IPS-15b (cell line): Measurements from ENCODE around the gene RUNX3.

Source experiments
- H3K27me3 ChIP-seq: one replicate; pipeline ENCODE4 v1.6.1; 2013; ENCODE audit warnings: low read length; ENCODE audit not compliant: control insufficient read depth, insufficient read depth
- H3K36me3 ChIP-seq: one replicate; pipeline ENCODE4 v1.6.1; 2013; ENCODE audit warnings: low read length; ENCODE audit not compliant: control insufficient read depth, insufficient read depth
- H3K4me1 ChIP-seq: one replicate; pipeline ENCODE4 v1.6.1; 2013; ENCODE audit warnings: mild to moderate bottlenecking, low read length; ENCODE audit not compliant: control insufficient read depth, insufficient read depth
- H3K4me3 ChIP-seq: one replicate; pipeline ENCODE4 v1.5.1; 2013; ENCODE audit warnings: low read depth, low read length
- H3K9ac ChIP-seq: one replicate; pipeline ENCODE4 v1.6.1; 2013; ENCODE audit warnings: low read depth, mild to moderate bottlenecking, low read length
- H3K9me3 ChIP-seq: one replicate; pipeline ENCODE4 v1.6.1; 2013; ENCODE audit warnings: mild to moderate bottlenecking, low read length; ENCODE audit not compliant: control insufficient read depth, insufficient read depth

RUNX3 gene

DNA sequence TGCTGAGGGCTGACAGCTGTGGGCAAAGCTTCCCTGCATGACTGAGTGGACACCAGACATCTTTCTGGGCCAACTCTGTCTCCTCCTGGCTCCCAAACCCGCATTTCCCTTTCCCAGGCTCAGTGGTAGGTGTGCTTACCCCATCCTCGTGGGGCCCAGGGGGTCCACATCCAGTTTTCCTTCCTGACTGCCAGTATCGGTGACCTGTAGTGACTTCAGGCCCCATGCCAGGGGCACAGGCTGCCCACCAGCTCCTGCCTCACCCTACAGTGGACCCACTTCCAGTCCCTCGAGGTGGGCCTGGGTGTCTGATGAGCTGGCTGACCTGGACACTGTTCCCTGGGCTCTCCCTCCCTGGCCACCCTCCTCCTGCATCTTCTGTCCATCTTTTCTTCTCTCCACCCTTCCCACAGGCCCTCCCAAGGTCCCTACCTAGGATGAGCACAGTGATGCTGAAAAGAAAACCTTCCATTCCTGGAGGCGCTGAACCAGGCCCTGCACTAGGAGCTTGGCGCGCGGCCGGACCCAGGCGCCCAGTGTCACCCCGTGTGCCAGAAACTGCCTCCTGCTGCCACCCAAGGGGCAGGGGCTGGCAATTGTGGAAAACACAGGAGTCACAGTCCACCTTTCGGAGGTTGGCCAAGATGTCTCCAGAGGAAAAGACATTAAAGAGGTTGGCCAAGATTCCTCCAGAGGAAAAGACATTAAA, 67.1 kb downstream of the RUNX3 start:
- H3K4me3 ChIP-seq = no peak overlapping the region
- H3K4me1 ChIP-seq = peaks cover 4% of the 10 kb centered on the region

GRCh38 chr1:24861821-24862727, 68.0 kb downstream of the RUNX3 start:
- no peak overlapping the region for H3K4me3 ChIP-seq
- no peaks in the 10 kb centered on the region for H3K9me3 ChIP-seq
- no peaks in the 10 kb centered on the region for H3K27me3 ChIP-seq
- H3K9ac ChIP-seq = no peak overlapping the region
- H3K36me3 ChIP-seq = no peaks in the 10 kb centered on the region
- peaks cover 4% of the 10 kb centered on the region for H3K4me1 ChIP-seq

More for the DNA sequence above, 67.1 kb downstream of the RUNX3 start:
- no peaks in the 10 kb centered on the region for H3K9me3 ChIP-seq
- no peaks in the 10 kb centered on the region for H3K27me3 ChIP-seq
- no peaks in the 10 kb centered on the region for H3K36me3 ChIP-seq
- no peak overlapping the region for H3K9ac ChIP-seq

- H3K4me3 ChIP-seq = no peak overlapping the region
- H3K9ac ChIP-seq = no peak overlapping the region
- H3K36me3 ChIP-seq = no peaks in the 10 kb centered on the region
- H3K27me3 ChIP-seq = no peaks in the 10 kb centered on the region
- peaks cover 4% of the 10 kb centered on the region for H3K4me1 ChIP-seq
- H3K9me3 ChIP-seq = no peaks in the 10 kb centered on the region
Observed at GRCh38 chr1:24860841-24861240, 69.2 kb downstream of the RUNX3 start.

- Histone ChIP-seq H3K4me3 (no peak overlapping the region), H3K4me1 (peaks cover 3% of the 10 kb centered on the region), H3K27me3 (no peaks in the 10 kb centered on the region), H3K36me3 (no peaks in the 10 kb centered on the region), H3K9ac (no peak overlapping the region), H3K9me3 (no peaks in the 10 kb centered on the region)
Observed at GRCh38 chr1:24859063-24860010, 70.7 kb downstream of the RUNX3 start.

DNA sequence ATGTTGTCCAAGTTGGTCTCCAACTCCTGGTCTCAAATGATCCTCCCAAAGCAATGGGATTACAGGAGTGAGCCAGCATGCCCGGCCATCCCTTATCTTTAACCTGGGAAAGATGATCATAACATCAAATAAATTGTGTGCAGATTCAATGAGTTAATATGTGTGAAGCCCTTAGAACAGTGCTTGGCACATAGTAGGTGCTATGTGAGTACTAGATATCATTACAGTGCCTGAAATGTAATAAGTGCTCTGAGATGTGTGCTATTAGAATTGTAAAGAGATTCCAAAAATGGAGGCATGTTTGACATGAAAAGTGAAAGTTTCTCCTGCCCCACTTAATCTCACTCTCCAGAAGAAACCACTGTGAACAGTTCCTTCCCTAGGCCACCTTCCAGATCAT, 71.8 kb downstream of the RUNX3 start:
- H3K27me3 ChIP-seq = no peaks in the 10 kb centered on the region
- H3K4me1 ChIP-seq = no peaks in the 10 kb centered on the region
- no peaks in the 10 kb centered on the region for H3K36me3 ChIP-seq
- no peaks in the 10 kb centered on the region for H3K9me3 ChIP-seq
- no peak overlapping the region for H3K4me3 ChIP-seq
- no peak overlapping the region for H3K9ac ChIP-seq

- Histone ChIP-seq H3K9ac (no peak overlapping the region), H3K36me3 (no peaks in the 10 kb centered on the region), H3K4me1 (no peaks in the 10 kb centered on the region), H3K9me3 (no peaks in the 10 kb centered on the region), H3K27me3 (no peaks in the 10 kb centered on the region), H3K4me3 (no peak overlapping the region)
Observed at GRCh38 chr1:24857507-24858133, 72.5 kb downstream of the RUNX3 start.

DNA sequence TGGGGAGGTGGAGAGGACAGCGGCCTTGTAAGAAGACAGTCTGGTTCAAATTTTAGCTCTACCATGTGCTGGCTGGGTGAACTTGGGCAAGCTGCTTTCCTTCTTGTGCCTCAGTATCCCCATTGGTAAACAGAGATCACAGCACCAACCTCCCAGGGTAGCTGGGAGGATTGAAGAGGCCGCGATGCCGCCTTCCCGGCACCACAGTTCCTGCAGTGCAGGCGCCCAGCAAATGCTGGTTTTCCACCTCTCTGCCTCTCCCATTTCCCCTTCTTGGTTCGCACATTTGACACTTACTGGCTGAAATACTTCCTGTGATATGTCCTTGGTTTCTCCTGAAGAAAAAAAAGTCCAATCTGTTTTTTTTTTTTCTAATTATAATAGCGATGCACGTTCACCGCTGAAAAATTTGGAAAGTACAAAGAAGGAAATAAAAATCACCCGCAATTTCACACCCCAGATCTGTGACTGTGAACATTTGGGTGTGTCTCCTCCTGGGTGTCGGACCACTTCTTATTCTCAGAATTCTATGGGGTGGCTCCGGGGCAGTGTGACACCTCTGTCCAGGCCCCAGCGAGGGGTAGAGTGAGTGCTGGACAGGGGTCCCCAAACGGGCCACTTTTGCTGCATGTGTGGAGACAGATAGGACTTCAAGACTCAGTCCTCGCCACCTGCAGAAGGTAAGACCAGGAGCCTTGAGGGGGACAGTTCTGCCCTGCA, 73.1 kb downstream of the RUNX3 start:
- no peaks in the 10 kb centered on the region for H3K27me3 ChIP-seq
- no peaks in the 10 kb centered on the region for H3K36me3 ChIP-seq
- H3K9ac ChIP-seq = no peak overlapping the region
- H3K4me1 ChIP-seq = no peaks in the 10 kb centered on the region
- H3K4me3 ChIP-seq = no peak overlapping the region
- no peaks in the 10 kb centered on the region for H3K9me3 ChIP-seq

DNA sequence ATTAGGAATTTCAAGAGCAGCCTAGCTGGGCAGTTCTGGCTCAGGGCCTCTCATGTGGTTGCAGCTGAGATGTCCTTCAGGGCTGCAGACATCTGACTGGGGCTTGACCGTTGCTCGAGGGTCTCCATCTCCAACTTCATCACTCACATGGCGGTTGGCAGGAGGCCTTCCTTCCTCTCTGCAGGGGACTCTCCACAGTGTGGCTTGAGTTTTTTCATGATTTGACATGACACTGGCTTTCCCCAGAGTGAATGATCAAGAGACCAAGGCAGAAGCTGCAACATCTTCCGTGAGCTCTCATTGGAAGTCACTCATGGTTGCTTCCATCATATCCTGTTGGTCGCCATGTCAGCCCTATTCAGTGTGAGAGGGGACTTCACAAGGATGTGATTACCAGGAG, 74.6 kb downstream of the RUNX3 start:
- H3K36me3 ChIP-seq = no peaks in the 10 kb centered on the region
- no peaks in the 10 kb centered on the region for H3K27me3 ChIP-seq
- H3K9me3 ChIP-seq = no peaks in the 10 kb centered on the region
- H3K9ac ChIP-seq = no peak overlapping the region
- H3K4me3 ChIP-seq = no peak overlapping the region
- H3K4me1 ChIP-seq = no peaks in the 10 kb centered on the region

DNA sequence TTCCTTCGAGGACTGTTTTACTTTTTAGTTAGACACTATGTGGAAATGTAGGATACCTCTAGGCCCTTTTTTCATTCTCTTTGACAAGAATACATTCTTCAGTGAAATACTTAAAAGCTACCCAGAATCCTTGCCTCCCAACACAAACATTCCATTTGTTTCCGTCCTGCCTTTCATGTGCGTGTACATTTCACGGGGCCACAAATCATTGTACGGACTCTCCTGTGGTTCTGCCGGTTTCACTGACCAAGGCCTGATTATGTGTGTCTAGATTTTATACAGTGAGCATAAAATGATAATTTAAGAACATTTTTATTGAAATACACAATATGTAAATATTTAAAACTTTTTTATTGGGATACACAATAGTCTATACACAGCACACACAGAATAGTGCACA, 76.4 kb downstream of the RUNX3 start:
- H3K36me3 ChIP-seq = no peaks in the 10 kb centered on the region
- H3K27me3 ChIP-seq = peaks cover 11% of the 10 kb centered on the region
- H3K4me3 ChIP-seq = no peak overlapping the region
- H3K4me1 ChIP-seq = no peaks in the 10 kb centered on the region
- H3K9me3 ChIP-seq = no peaks in the 10 kb centered on the region
- no peak overlapping the region for H3K9ac ChIP-seq

DNA sequence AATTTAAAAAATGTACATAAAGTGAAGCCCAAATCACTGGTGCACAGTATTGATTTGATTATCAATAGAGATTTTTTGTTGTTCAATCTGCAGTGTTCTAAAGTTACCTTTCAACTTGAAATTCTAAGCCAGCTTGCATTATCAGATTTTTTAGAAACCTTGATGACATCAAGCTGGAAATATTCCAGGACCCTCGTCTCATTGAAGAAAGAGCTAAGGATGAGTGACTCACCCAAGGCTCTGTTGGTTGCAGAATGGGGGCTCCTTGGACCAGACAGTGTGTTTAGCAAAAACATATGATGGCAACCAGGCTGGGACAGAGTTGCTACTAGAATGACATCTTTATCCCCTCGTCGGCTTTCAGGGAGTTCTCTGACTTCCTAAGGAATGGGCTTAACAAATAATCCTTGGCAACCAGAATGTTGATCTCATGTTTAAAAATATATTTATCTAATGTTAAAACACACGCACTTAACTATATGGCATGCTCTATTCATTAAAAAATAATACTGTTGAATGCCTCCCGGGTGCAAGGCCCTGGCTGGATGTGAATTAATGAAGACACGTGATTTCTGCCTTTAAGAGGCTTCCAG, 79.7 kb downstream of the RUNX3 start:
- no peaks in the 10 kb centered on the region for H3K4me1 ChIP-seq
- H3K4me3 ChIP-seq = no peak overlapping the region
- no peak overlapping the region for H3K9ac ChIP-seq
- H3K27me3 ChIP-seq = peaks cover 11% of the 10 kb centered on the region
- no peaks in the 10 kb centered on the region for H3K36me3 ChIP-seq
- no peaks in the 10 kb centered on the region for H3K9me3 ChIP-seq
